ENCODE measurements around the gene MOV10. TPM values are rescaled to one million over a fixed set of nuclear protein-coding genes. Genes with fewer than 3 reads are reported as not detected.

The MOV10 gene
- polyA plus RNA-seq, 1 of the 3 experiments (the other 2 are of a cell fraction): 87.4 TPM

- TF ChIP-seq FOSL2 (IDR thresholded peaks at IDR 0.05; ENCODE audit: borderline replicate concordance, low read depth) (peak; percentile 54; the same call in 1 of the 2 replicates), USF2 (IDR thresholded peaks at IDR 0.05; ENCODE audit: borderline replicate concordance, low read depth, low read length) (no peak), TCF12 (IDR thresholded peaks at IDR 0.05) (peak; percentile 39; the same call in 1 of the 2 replicates), NFIC (IDR thresholded peaks at IDR 0.05; ENCODE audit: borderline replicate concordance) (peak; percentile 98)
These were observed 26.1 kb downstream of the MOV10 start (continued) for GRCh38 chr1:112700290-112701226.

- Histone ChIP-seq H3K79me2 (ENCODE audit: insufficient read depth) (peaks cover 38% of the 10 kb centered on the region), H3K9me3 (no peaks in the 10 kb centered on the region), H3K9ac (peak overlapping the region; percentile 57; the same call in 1 of the 2 replicates), H3K4me3 (ENCODE audit: low read depth in 2 of 2, low read length in 1 of 2) (0 out of 4 replicates have a peak overlapping the region, but pooled peaks of 1 of the 2 experiments have one; percentile 18), H3F3A (replicated peaks; ENCODE audit: insufficient read depth) (peaks cover 47% of the 10 kb centered on the region), H3K4me2 (peak overlapping the region; percentile 46), H4K20me1 (ENCODE audit: insufficient read depth) (peaks cover 11% of the 10 kb centered on the region), H2AFZ (ENCODE audit: low read depth) (no peak overlapping the region), H3K9me2 (no peaks in the 10 kb centered on the region), H3K4me1 (ENCODE audit: control insufficient read depth in 1 of 2, insufficient read depth in 2 of 2, low read depth in 1 of 2, low read length in 1 of 2) (peaks cover 36 to 60% of the 10 kb centered on the region in 2 experiments; a peak in 3 of 4 replicates), H3K27me3 (ENCODE audit: insufficient read depth) (no peaks in the 10 kb centered on the region), H3K36me3 (replicated peaks in 1 of 2; ENCODE audit: control insufficient read depth in 1 of 2, insufficient read depth in 2 of 2, low read length in 1 of 2) (peaks cover 28 to 54% of the 10 kb centered on the region in 2 experiments), H3K27ac (ENCODE audit: low read depth in 2 of 2, low read length in 1 of 2) (peak overlapping the region; percentile 70 to 90)
- ChIA-PET CTCF (interaction anchor here (0.7 to 4.4 kb wide), 8 partner anchors 14 to 311 kb away, joined by 3 to 21 read pairs (median 8); partner anchors contain the start of genes MOV10 and PPM1J), POLR2A (interaction anchor here (1.2 kb wide), 2 partner anchors 27 to 300 kb away, joined by 3 to 5 read pairs; partner anchors contain the start of gene MOV10)
- DNase-seq: no peak
- TF ChIP-seq ELF1 (IDR thresholded peaks at IDR 0.05) (no peak), TAF1 (IDR thresholded peaks at IDR 0.05; ENCODE audit: borderline replicate concordance, low read depth, low read length) (no peak), RCOR1 (IDR thresholded peaks at IDR 0.05; ENCODE audit: low read length) (no peak), POLR2AphosphoS5 (IDR thresholded peaks at IDR 0.05; ENCODE audit: low read depth, low read length) (no peak; the same call in 1 of the 2 replicates), GABPA (IDR thresholded peaks at IDR 0.05; ENCODE audit: low read depth) (no peak), SMC3 (IDR thresholded peaks at IDR 0.05; ENCODE audit: low read depth, low read length) (no peak), FOSL2 (IDR thresholded peaks at IDR 0.05; ENCODE audit: borderline replicate concordance, low read depth) (no peak), TEAD4 (IDR thresholded peaks at IDR 0.05; ENCODE audit: borderline replicate concordance, insufficient read depth) (no peak), RAD21 (IDR thresholded peaks at IDR 0.05; ENCODE audit: low read length) (no peak), PBX3 (IDR thresholded peaks at IDR 0.05) (no peak), ZBTB33 (IDR thresholded peaks at IDR 0.05; ENCODE audit: borderline replicate concordance, low read depth) (no peak), GATA2 (CRISPR knock-in tag; IDR thresholded peaks at IDR 0.05) (no peak), RXRA (IDR thresholded peaks at IDR 0.05; ENCODE audit: borderline replicate concordance, low read depth) (no peak), IRF3 (IDR thresholded peaks at IDR 0.05; ENCODE audit: low read depth, low read length) (no peak), CTCF (IDR thresholded peaks at IDR 0.05) (no peak), SIN3A (IDR thresholded peaks at IDR 0.05; ENCODE audit: borderline replicate concordance, low read depth, low read length) (no peak), NRF1 (IDR thresholded peaks at IDR 0.05; ENCODE audit: low read depth, low read length) (no peak), TCF12 (IDR thresholded peaks at IDR 0.05) (no peak)
- 92% methylated on average over 17 of the region's 17 CpGs for WGBS (ENCODE audit: low lambda C conversion rate)
These were observed 27.0 kb downstream of the MOV10 start for GRCh38 chr1:112701227-112702066.
